Adipocyte (in vitro differentiated cells): ENCODE results near the gene RPS24.
A peak's percentile ranks its signal among the peaks of the same experiment; 100 is the strongest.

ENCODE experiments used
- DNase-seq: peaks from one replicate; pipeline ENCODE4 v3.0.0-alpha.2; 2015; ENCODE audit warnings: low read depth
- H3K27me3 ChIP-seq: replicated peaks from 2 replicates; pipeline ENCODE4 v1.7.0; 2013; ENCODE audit warnings: mild to moderate bottlenecking, low read length, moderate library complexity; ENCODE audit not compliant: control insufficient read depth, insufficient read depth
- H3K36me3 ChIP-seq: 2 replicates; pipeline ENCODE4 v1.7.0; 2013; ENCODE audit warnings: low read length, mild to moderate bottlenecking, moderate library complexity; ENCODE audit not compliant: control insufficient read depth, insufficient read depth, severe bottlenecking
- H3K4me1 ChIP-seq: 2 replicates; pipeline ENCODE4 v1.7.0; 2013; ENCODE audit warnings: mild to moderate bottlenecking, low read length, moderate library complexity; ENCODE audit not compliant: control insufficient read depth, insufficient read depth
- H3K4me3 ChIP-seq: 2 replicates; pipeline ENCODE4 v1.7.0; 2013; ENCODE audit warnings: mild to moderate bottlenecking, low read length, moderate library complexity
- H3K9ac ChIP-seq: 2 replicates; pipeline ENCODE4 v1.7.0; 2013; ENCODE audit warnings: mild to moderate bottlenecking, low read length, moderate library complexity
- H3K9me3 ChIP-seq: 2 replicates; pipeline ENCODE4 v1.7.0; 2013; ENCODE audit warnings: mild to moderate bottlenecking, low read length, moderate library complexity; ENCODE audit not compliant: control insufficient read depth

Gene RPS24

DNA sequence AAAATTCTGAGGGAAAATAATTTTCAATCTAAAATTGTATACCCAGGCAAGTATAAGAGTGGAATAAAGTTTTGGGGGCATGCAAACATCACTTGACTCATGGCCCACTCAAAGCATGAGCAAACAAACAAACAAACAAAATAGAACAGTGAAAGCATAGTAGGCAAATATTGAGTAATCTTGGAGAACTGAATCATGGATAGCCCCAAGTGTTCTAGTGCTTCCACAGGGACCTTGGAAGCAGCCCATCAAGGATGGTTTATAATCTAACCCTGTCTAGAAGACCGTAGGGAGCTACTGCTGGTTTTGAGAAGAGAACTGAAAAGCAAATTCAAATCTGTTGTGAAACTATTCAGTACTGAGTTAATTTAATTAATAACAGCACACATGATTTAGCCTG is 26.5 kb upstream of the RPS24 start:
- H3K27me3 ChIP-seq, result no peaks in the 10 kb centered on the region
- H3K4me3 ChIP-seq, result no peak overlapping the region
- no peak overlapping the region for H3K9ac ChIP-seq
- no peak for DNase-seq
- peaks cover 95% of the 10 kb centered on the region for H3K36me3 ChIP-seq
- no peaks in the 10 kb centered on the region for H3K4me1 ChIP-seq
- no peaks in the 10 kb centered on the region for H3K9me3 ChIP-seq

DNA sequence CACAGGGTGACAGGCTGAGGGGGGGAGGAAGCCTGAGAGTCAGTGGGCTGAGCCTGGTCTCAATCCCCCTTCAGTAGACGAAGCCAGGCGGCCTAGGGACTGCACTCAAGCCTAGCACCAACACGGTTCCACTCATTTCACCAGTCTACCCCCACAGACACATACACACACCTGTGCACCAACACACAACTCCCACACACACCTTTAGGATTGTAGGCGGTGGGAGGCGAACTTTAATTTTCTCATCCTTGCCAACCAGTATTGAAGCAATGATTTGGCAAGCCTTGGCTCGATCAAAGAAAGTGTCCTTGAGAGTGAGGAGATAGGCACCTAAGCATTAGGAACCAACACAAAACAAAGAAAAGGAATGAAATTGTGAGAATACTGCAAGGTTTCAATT is 24.0 kb upstream of the RPS24 start:
- Histone ChIP-seq H3K9me3 (no peaks in the 10 kb centered on the region), H3K36me3 (peaks cover 90% of the 10 kb centered on the region), H3K27me3 (no peaks in the 10 kb centered on the region), H3K4me3 (no peak overlapping the region), H3K9ac (no peak overlapping the region), H3K4me1 (peaks cover 7% of the 10 kb centered on the region)
- DNase-seq, result no peak

DNA sequence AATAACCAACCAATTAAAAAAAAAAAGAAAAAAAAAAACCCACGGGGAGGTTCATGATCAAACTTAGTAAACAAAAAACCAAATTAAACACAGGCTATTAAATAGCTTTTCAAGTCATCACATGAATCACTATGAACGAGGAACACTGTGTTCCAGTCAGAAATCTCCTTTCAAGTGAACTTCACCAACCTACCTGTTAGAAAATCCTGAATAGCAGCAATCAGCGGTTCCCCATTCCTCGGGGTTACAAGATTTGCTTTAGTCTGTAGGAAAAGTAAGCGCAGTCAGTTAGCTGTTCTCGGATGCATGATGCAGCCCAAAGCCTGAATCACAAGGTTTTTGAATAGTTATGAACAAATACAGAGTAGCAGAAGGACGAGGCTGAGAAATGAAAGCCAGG is 23.4 kb upstream of the RPS24 start:
- H3K27me3 ChIP-seq, result no peaks in the 10 kb centered on the region
- peaks cover 90% of the 10 kb centered on the region for H3K36me3 ChIP-seq
- no peak overlapping the region for H3K4me3 ChIP-seq
- no peak for DNase-seq
- H3K9me3 ChIP-seq, result no peaks in the 10 kb centered on the region
- no peak overlapping the region for H3K9ac ChIP-seq
- H3K4me1 ChIP-seq, result peaks cover 7% of the 10 kb centered on the region

DNA sequence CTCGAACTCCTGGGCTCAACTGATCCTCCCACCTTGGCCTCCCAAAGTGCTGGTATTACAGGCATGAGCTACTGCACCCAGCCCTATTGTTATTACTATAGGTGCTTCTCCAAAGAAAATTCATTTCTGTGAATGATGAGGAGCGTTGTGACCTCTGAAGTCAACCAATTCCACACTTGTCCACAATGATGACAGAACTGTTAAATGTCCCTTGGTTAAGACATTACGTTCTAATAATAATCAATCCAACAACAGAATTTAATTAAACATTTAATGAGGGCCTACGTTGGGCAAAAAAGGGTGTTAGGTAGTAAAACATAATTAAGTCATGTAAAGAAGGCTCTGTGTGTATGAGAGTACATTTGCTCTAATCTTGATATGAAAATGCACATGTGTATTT is 22.6 kb upstream of the RPS24 start:
- Histone ChIP-seq H3K9ac (no peak overlapping the region), H3K4me1 (peaks cover 7% of the 10 kb centered on the region), H3K4me3 (no peak overlapping the region), H3K36me3 (peaks cover 91% of the 10 kb centered on the region), H3K27me3 (no peaks in the 10 kb centered on the region), H3K9me3 (no peaks in the 10 kb centered on the region)
- DNase-seq, result no peak

DNA sequence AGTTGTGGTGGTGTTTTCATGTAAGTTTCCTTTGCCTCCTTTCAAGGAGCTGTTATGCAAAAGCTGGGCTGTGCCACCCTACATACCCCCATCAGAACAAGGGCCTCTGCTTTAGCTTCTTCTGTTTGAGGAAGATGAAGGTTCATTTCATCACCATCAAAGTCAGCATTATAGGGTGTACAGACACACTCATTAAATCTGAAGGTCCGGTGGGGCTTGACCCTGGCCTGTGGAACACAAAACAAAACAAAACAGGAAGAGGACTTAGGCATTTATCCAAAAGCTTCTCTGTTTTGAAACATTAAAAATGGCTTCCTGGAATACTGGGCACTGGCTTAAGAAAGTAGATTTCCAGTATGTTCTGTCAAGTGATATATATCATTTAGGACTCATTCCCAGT is 20.1 kb upstream of the RPS24 start:
- Histone ChIP-seq H3K4me3 (no peak overlapping the region), H3K27me3 (no peaks in the 10 kb centered on the region), H3K9ac (no peak overlapping the region), H3K4me1 (peaks cover 7% of the 10 kb centered on the region), H3K36me3 (peaks cover 93% of the 10 kb centered on the region), H3K9me3 (no peaks in the 10 kb centered on the region)
- DNase-seq, result no peak

DNA sequence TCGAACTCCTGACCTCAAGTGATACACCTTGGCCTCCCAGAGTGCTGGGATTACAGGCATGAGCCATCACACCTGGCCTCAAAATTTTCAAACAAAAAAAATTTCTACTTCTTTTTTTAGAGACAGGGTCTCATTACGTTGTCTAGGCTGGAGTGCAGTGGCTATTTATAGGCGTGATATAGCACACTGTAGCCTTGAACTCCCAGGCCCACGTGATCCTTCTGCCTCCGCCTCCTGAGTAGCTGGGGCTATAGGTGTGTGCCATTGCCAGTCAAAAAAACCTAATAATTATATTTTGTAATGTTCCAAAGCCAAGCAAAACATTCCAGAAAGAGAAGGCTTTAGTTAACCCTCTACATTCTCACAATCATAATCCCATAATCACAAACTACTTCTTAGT is 18.1 kb upstream of the RPS24 start:
- H3K36me3 ChIP-seq, result peaks cover 94% of the 10 kb centered on the region
- no peak overlapping the region for H3K9ac ChIP-seq
- DNase-seq, result no peak
- H3K4me1 ChIP-seq, result peaks cover 7% of the 10 kb centered on the region
- no peaks in the 10 kb centered on the region for H3K27me3 ChIP-seq
- H3K9me3 ChIP-seq, result no peaks in the 10 kb centered on the region
- no peak overlapping the region for H3K4me3 ChIP-seq

DNA sequence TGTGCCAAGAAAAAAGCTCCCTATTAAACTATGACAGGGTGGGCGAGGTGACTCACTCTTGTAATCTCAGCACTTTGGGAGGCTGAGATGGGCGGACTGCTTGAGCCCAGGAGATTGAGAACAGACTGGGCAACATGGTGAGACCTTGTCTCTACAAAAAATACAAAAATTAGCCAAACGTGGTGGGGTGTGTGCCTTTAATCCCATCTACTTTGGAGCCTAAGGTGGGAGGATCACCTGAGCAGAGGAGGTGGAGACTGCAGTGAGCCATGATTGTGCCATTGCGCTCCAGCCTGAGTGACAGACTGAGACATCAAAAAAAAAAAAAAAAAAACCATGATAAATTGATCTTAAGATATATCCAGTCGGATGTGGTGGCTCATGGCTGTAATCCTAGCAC is 15.8 kb upstream of the RPS24 start:
- Histone ChIP-seq H3K36me3 (peaks cover 94% of the 10 kb centered on the region), H3K9me3 (no peaks in the 10 kb centered on the region), H3K4me3 (no peak overlapping the region), H3K27me3 (no peaks in the 10 kb centered on the region), H3K4me1 (peaks cover 7% of the 10 kb centered on the region), H3K9ac (no peak overlapping the region)
- no peak for DNase-seq

DNA sequence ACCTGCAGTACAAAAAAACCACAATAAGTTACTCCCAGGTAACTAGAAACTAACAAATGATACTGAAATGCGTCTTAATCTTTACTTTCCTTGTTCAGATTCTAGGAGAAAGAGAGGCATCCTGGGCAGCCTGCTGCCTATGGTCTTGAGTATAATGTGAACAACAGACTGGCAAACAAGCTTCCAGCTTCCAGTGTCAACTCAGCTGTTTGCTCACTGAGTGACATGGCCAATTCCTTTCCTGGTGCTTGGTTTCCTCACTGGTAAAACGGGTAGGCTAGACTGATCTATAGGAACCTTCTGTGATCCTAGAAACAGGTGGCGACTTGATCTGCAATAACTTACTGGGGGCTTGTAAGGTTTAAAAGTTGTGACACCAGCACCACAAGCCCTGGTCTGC is 14.4 kb upstream of the RPS24 start:
- H3K27me3 ChIP-seq, result no peaks in the 10 kb centered on the region
- no peak for DNase-seq
- H3K36me3 ChIP-seq, result peaks cover 99% of the 10 kb centered on the region
- no peaks in the 10 kb centered on the region for H3K9me3 ChIP-seq
- H3K4me1 ChIP-seq, result no peaks in the 10 kb centered on the region
- no peak overlapping the region for H3K4me3 ChIP-seq
- H3K9ac ChIP-seq, result no peak overlapping the region

DNA sequence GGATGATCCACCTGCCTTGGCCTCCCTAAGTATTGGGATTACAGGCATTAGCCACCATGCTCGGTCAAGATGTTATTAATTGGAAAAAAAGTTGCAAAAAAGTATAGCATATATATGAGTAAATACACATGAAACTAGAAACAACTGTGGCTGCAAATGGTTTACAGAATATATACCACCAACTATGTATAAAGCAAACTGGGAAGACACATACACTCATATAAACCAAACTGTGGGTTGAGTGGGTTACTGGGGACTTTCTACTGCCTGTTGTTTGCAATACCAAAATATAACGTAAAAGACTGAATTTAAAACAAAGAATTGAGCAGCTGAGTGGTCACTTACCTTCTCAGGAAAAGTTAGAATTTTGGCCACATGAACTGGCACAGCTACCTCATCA is 12.5 kb upstream of the RPS24 start:
- no peaks in the 10 kb centered on the region for H3K27me3 ChIP-seq
- no peak overlapping the region for H3K4me3 ChIP-seq
- DNase-seq, result no peak
- H3K36me3 ChIP-seq, result peaks cover 97% of the 10 kb centered on the region
- H3K4me1 ChIP-seq, result no peaks in the 10 kb centered on the region
- H3K9ac ChIP-seq, result no peak overlapping the region
- no peaks in the 10 kb centered on the region for H3K9me3 ChIP-seq

DNA sequence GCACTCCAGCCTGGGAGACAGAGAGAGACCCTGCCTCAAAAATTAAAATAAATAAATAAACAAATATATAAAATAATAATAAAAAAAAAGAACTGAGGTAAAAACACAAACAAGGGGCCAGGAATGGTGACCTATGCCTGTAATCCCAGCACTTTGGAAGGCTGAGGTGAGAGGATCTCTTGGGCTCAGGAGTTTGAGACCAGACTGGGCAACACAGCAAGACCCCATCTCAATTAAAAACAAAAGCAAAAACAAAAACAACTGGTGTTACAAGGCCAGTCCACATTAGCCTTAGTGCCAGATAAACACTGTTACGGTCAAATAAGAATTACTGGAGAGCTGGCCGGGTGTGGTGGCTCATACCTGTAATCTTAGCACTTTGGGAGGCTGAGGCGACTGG is 9.9 kb upstream of the RPS24 start:
- Histone ChIP-seq H3K9me3 (no peaks in the 10 kb centered on the region), H3K36me3 (peaks cover 72% of the 10 kb centered on the region)

DNA sequence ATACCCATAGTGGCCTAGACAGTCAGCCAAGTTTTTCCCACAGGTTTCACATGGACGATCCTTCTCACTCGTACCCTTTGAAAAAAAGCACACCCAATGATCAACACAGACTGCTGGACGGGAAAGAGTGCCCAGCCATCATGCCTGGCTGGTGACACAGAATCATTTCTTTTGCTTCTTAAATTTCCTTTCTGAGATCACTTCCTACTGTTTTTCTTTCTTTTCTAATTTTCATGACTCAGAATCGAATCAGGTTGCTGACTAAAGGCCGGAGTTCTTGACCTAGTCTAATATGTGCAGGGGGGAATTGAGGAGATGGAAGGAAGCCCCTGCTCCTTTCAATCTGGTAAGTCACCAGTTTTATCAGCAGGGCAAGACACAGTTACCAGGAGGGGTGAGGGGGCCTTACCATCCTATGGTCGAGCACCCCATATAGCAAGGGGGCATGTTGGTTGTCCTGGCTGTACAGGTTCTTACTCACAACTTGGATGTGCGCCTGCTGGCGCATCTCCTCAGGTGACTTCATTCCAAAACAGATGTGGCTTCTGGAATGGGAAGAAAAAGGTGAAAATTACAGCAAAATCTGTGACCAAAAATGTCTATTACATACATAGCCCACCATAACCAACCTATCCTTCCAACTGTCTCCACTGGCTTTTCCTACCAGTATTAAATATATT is 7.8 kb upstream of the RPS24 start:
- peak; percentile 20 for DNase-seq
- Histone ChIP-seq H3K27me3 (no peaks in the 10 kb centered on the region), H3K36me3 (peaks cover 52% of the 10 kb centered on the region), H3K9me3 (no peaks in the 10 kb centered on the region), H3K9ac (no peak overlapping the region), H3K4me3 (no peak overlapping the region), H3K4me1 (peaks cover 17% of the 10 kb centered on the region)

More for the DNA sequence above, 9.9 kb upstream of the RPS24 start:
- Histone ChIP-seq H3K4me1 (peaks cover 11% of the 10 kb centered on the region), H3K9ac (no peak overlapping the region), H3K4me3 (no peak overlapping the region), H3K27me3 (no peaks in the 10 kb centered on the region)
- DNase-seq, result no peak
